ENCODE measurements around the gene TUBB3.

- no peak for TF ChIP-seq CTCF (IDR thresholded peaks at IDR 0.05 in 2 of 3, conservative IDR thresholded peaks at IDR 0.05 in 1 of 3; ENCODE audit: borderline replicate concordance in 1 of 3, insufficient read depth in 1 of 3, low read depth in 2 of 3, low read length in 2 of 3)
- no peak for TF ChIP-seq SP1 (IDR thresholded peaks at IDR 0.05; ENCODE audit: low read depth)
- no peak for TF ChIP-seq TCF7L2 (IDR thresholded peaks at IDR 0.05; ENCODE audit: borderline replicate concordance, extremely low read depth, insufficient read depth, insufficient read length)
- no peak for TF ChIP-seq ATF3 (IDR thresholded peaks at IDR 0.05)
- TF ChIP-seq POLR2A (IDR thresholded peaks at IDR 0.05; ENCODE audit: borderline replicate concordance, extremely low read depth, insufficient read depth, insufficient read length) = no peak
- no peak for TF ChIP-seq EZH2 (IDR thresholded peaks at IDR 0.05)
- no peak for TF ChIP-seq YY1 (IDR thresholded peaks at IDR 0.05; ENCODE audit: extremely low read depth, insufficient replicate concordance, low read depth, low read length)
- no peak for TF ChIP-seq EGR1 (IDR thresholded peaks at IDR 0.05; ENCODE audit: low read depth)
- no peak for TF ChIP-seq EZH2phosphoT487 (IDR thresholded peaks at IDR 0.05; ENCODE audit: borderline replicate concordance)
Observed at GRCh38 chr16:89973654-89974335, 50.7 kb downstream of the TUBB3 start.

All from HCT116 (cell line).